Neuronal stem cell (in vitro differentiated cells): ENCODE data around the gene SMC4.

Experiments
- DNase-seq: peaks from one replicate; pipeline ENCODE4 v3.0.0-alpha.2; 2013; ENCODE audit warnings: low spot score
- H2AFZ ChIP-seq: one replicate; pipeline ENCODE4 v1.6.1; 2013; ENCODE audit warnings: mild to moderate bottlenecking, low read length, inconsistent platforms
- H2AK5ac ChIP-seq: 2 replicates; pipeline ENCODE4 v1.6.1; 2013; ENCODE audit warnings: low read depth, mild to moderate bottlenecking, inconsistent platforms, low read length, moderate library complexity, mixed read lengths
- H2BK120ac ChIP-seq: 2 replicates; pipeline ENCODE4 v1.6.1; 2013; ENCODE audit warnings: low read depth, mild to moderate bottlenecking, inconsistent platforms, low read length, moderate library complexity, mixed read lengths
- H2BK12ac ChIP-seq: one replicate; pipeline ENCODE4 v1.6.1; 2013; ENCODE audit warnings: low read length, inconsistent platforms
- H2BK15ac ChIP-seq: 2 replicates; pipeline ENCODE4 v1.6.1; 2013; ENCODE audit warnings: mild to moderate bottlenecking, low read length, inconsistent platforms, mixed read lengths
- H2BK5ac ChIP-seq: one replicate; pipeline ENCODE4 v1.6.1; 2013; ENCODE audit warnings: inconsistent platforms, mild to moderate bottlenecking, low read length, moderate library complexity
- H3K14ac ChIP-seq: one replicate; pipeline ENCODE4 v1.6.1; 2013; ENCODE audit warnings: low read length, inconsistent platforms
- H3K18ac ChIP-seq: 2 replicates; pipeline ENCODE4 v1.6.1; 2013; ENCODE audit warnings: low read length, inconsistent platforms
- H3K23ac ChIP-seq: 2 replicates; pipeline ENCODE4 v1.6.1; 2013; ENCODE audit warnings: low read depth, mild to moderate bottlenecking, mixed read lengths, low read length, inconsistent platforms; ENCODE audit not compliant: poor library complexity
- H3K27ac ChIP-seq: replicated peaks from 3 replicates; pipeline ENCODE4 v1.5.1; 2013; ENCODE audit warnings: low read length, inconsistent platforms
- H3K27me3 ChIP-seq, 3 experiments: 2 replicates each; pipeline ENCODE4 v1.6.1; 2013; ENCODE audit warnings: low read length in 3 of 3, mild to moderate bottlenecking in 2 of 3, inconsistent platforms in 1 of 3, low read depth in 1 of 3, mixed read lengths in 1 of 3, moderate library complexity in 1 of 3; ENCODE audit not compliant: control insufficient read depth in 3 of 3, insufficient read depth in 3 of 3
- H3K36me3 ChIP-seq, 2 donors: replicated peaks in 1 of 2; 2 replicates each; pipeline ENCODE4 v1.6.1; 2013; ENCODE audit warnings: low read length in 2 of 2; ENCODE audit not compliant: control insufficient read depth in 2 of 2, insufficient read depth in 2 of 2
- H3K4ac ChIP-seq: 2 replicates; pipeline ENCODE4 v1.6.1; 2013; ENCODE audit warnings: inconsistent platforms, mild to moderate bottlenecking, low read length, moderate library complexity
- H3K4me1 ChIP-seq, 2 donors: 1 replicate in 1 of 2; 2 replicates in 1 of 2; pipeline ENCODE4 v1.6.1; 2013; ENCODE audit warnings: low read length in 2 of 2, low read depth in 1 of 2; ENCODE audit not compliant: control insufficient read depth in 2 of 2, insufficient read depth in 1 of 2
- H3K4me2 ChIP-seq: one replicate; pipeline ENCODE4 v1.6.1; 2013; ENCODE audit warnings: mild to moderate bottlenecking, low read length, inconsistent platforms; ENCODE audit not compliant: insufficient read depth, poor library complexity, severe bottlenecking
- H3K4me3 ChIP-seq, 2 donors: 2 replicates each; pipeline ENCODE4 v1.5.1; 2013; ENCODE audit warnings: low read length in 2 of 2, mild to moderate bottlenecking in 2 of 2, inconsistent platforms in 1 of 2, moderate library complexity in 1 of 2
- H3K79me1 ChIP-seq: one replicate; pipeline ENCODE4 v1.6.1; 2013; ENCODE audit warnings: low read depth, mild to moderate bottlenecking, inconsistent platforms, low read length, moderate library complexity
- H3K9ac ChIP-seq: one replicate; pipeline ENCODE4 v1.6.1; 2013; ENCODE audit warnings: mild to moderate bottlenecking, low read depth, low read length, inconsistent platforms; ENCODE audit not compliant: poor library complexity
- H3K9me3 ChIP-seq, 2 donors: replicated peaks in 1 of 2; 2 replicates each; pipeline versions ENCODE3 to v1.6.1; 2013; ENCODE audit warnings: low read length in 2 of 2, mild to moderate bottlenecking in 2 of 2, inconsistent platforms in 1 of 2, low read depth in 1 of 2, mixed read lengths in 1 of 2, moderate library complexity in 1 of 2; ENCODE audit not compliant: control insufficient read depth in 2 of 2, insufficient read depth in 1 of 2
- H4K8ac ChIP-seq: one replicate; pipeline ENCODE4 v1.6.1; 2013; ENCODE audit warnings: low read depth, mild to moderate bottlenecking, inconsistent platforms, low read length, moderate library complexity
- H4K91ac ChIP-seq: one replicate; pipeline ENCODE4 v1.6.1; 2013; ENCODE audit warnings: low read length, low read depth, mild to moderate bottlenecking, inconsistent platforms; ENCODE audit not compliant: poor library complexity
- WGBS, 2 donors: extraction: QIAGEN DNeasy Blood & Tissue Kit; methylation state at CpG; one replicate each; pipeline ENCODE4 v1.1.7; 2013; ENCODE audit warnings: missing lambda C conversion rate in 2 of 2, mixed read lengths in 1 of 2; ENCODE audit not compliant: insufficient read length in 2 of 2, insufficient replicate concordance in 1 of 2; ENCODE audit errors: extremely low coverage in 2 of 2; 5-methylcytosine and 5-hydroxymethylcytosine counted together

SMC4 gene

GRCh38 chr3:160445854-160446253 is 46.4 kb downstream of the SMC4 start:
- H3K4ac ChIP-seq: no peak overlapping the region
- H3K18ac ChIP-seq: no peak overlapping the region
- peaks cover 0 to 2% of the 10 kb centered on the region in 2 donors for H3K9me3 ChIP-seq
- H3K4me2 ChIP-seq: no peak overlapping the region
- H3K27me3 ChIP-seq: peaks cover 0 to 27% (median 0%) of the 10 kb centered on the region in 3 experiments
- H3K4me1 ChIP-seq: peaks cover 0 to 8% of the 10 kb centered on the region in 2 donors
- H3K23ac ChIP-seq: no peak overlapping the region
- no peak for DNase-seq
- no peak overlapping the region for H2BK12ac ChIP-seq
- H2BK5ac ChIP-seq: no peak overlapping the region
- H3K4me3 ChIP-seq: no peak overlapping the region
- peaks cover 0 to 9% of the 10 kb centered on the region in 2 donors for H3K36me3 ChIP-seq
- no peak overlapping the region for H3K9ac ChIP-seq
- no peak overlapping the region for H2AK5ac ChIP-seq
- H4K8ac ChIP-seq: no peak overlapping the region
- no peak overlapping the region for H4K91ac ChIP-seq
- no CpG with 5 or more reads among the region's 1 CpG for WGBS, 2 donors
- no peak overlapping the region for H3K27ac ChIP-seq
- no peak overlapping the region for H3K14ac ChIP-seq
- peaks cover 2% of the 10 kb centered on the region for H3K79me1 ChIP-seq
- no peak overlapping the region for H2BK120ac ChIP-seq
- H2AFZ ChIP-seq: no peak overlapping the region
- H2BK15ac ChIP-seq: no peak overlapping the region

DNA sequence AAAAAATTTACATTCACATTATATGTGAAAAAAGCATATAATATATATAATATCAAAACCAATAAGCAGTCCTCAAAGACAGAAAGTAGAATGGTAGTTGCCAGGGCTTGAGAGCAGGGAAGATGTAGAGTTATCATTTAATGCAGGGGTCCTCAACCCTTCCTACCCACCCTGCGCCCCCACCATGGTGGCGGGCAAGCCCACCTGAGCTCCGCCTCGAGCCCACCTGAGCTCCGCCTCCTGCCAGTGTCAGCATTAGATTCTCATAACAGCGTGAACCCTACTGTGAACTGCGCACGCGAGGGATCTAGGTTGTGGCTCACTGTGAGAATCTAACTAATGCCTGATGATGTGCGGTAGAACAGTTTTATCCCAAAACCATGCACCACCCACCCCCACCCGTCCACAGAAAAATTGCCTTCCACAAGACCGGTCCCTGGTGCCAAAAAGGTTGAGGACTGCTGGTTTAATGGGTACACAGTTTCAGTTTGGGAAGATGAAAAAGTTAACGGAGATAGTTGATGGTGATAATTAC is 47.1 kb downstream of the SMC4 start:
- Histone ChIP-seq H3K36me3 (peaks cover 0 to 9% of the 10 kb centered on the region in 2 donors), H4K8ac (no peak overlapping the region), H2BK15ac (no peak overlapping the region), H3K18ac (no peak overlapping the region), H3K14ac (no peak overlapping the region), H3K27me3 (peaks cover 0 to 27% (median 0%) of the 10 kb centered on the region in 3 experiments), H2BK5ac (no peak overlapping the region), H2BK12ac (peak overlapping the region; percentile 19), H3K4me1 (peaks cover 0 to 8% of the 10 kb centered on the region in 2 donors), H3K9ac (no peak overlapping the region), H3K4me2 (peak overlapping the region; percentile 25), H2AFZ (no peak overlapping the region), H2AK5ac (no peak overlapping the region), H3K27ac (no peak overlapping the region), H3K9me3 (peaks cover 0 to 2% of the 10 kb centered on the region in 2 donors), H3K4ac (no peak overlapping the region), H3K79me1 (peaks cover 2% of the 10 kb centered on the region), H3K23ac (no peak overlapping the region), H2BK120ac (no peak overlapping the region), H3K4me3 (no peak overlapping the region), H4K91ac (no peak overlapping the region)
- WGBS, 2 donors: no CpG with 5 or more reads among the region's 13 CpGs
- no peak for DNase-seq

GRCh38 chr3:160447544-160447943 is 48.1 kb downstream of the SMC4 start:
- no peak overlapping the region for H3K14ac ChIP-seq
- peaks cover 0 to 27% (median 0%) of the 10 kb centered on the region in 3 experiments for H3K27me3 ChIP-seq
- H3K27ac ChIP-seq: no peak overlapping the region
- H2AFZ ChIP-seq: no peak overlapping the region
- no CpG with 5 or more reads among the region's 3 CpGs for WGBS, 2 donors
- no peak overlapping the region for H4K8ac ChIP-seq
- no peak overlapping the region for H2BK12ac ChIP-seq
- no peak overlapping the region for H3K23ac ChIP-seq
- H3K36me3 ChIP-seq: peaks cover 0 to 7% of the 10 kb centered on the region in 2 donors
- peaks cover 2% of the 10 kb centered on the region for H3K79me1 ChIP-seq
- peaks cover 0 to 8% of the 10 kb centered on the region in 2 donors for H3K4me1 ChIP-seq
- no peak overlapping the region for H3K4me3 ChIP-seq
- H2BK15ac ChIP-seq: no peak overlapping the region
- DNase-seq: no peak
- no peak overlapping the region for H2BK120ac ChIP-seq
- H3K4ac ChIP-seq: no peak overlapping the region
- no peak overlapping the region for H3K4me2 ChIP-seq
- H3K9me3 ChIP-seq: peaks cover 0 to 2% of the 10 kb centered on the region in 2 donors
- no peak overlapping the region for H2BK5ac ChIP-seq
- H2AK5ac ChIP-seq: no peak overlapping the region
- H4K91ac ChIP-seq: no peak overlapping the region
- no peak overlapping the region for H3K9ac ChIP-seq
- H3K18ac ChIP-seq: no peak overlapping the region

DNA sequence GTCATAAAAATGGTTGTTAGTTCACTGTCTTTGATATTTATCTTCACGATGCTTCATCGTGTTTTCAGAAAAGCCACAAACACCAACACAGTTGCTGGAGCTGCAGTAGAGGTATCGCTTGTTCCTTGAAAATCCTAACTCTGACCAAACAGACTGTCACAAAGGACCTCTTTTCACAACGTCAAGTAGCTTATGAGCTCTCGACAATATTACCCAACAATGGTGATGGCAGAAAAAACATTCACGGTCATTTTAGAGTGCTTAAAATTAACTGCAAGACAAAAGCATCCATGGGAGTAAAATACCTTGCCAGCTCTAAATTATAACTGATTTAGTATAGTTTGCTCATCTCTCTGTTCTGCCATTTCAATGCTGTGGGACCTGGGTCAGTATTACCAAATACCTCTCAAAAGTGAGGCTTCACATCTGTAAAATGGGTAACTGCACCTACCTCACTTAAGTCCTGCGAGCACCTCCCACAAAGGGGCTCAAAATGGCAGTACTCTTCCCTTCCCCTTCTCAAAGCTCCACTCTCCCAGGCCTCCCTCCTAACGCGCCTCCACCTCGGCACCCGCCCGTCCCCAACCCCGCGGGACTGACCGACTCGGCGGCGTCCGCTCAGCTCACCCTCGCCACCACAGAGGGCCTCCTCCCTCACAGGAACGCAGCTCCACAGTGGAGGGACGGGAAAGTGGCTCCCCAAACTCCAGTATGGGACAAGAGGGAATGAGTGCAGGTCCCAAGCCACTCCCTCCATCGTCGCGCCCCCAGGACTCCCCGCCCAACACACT is 49.6 kb downstream of the SMC4 start:
- Histone ChIP-seq H3K4me1 (peaks cover 0 to 8% of the 10 kb centered on the region in 2 donors), H2BK15ac (peak overlapping the region; percentile 25)
- DNase-seq: peak; percentile 14

More for the DNA sequence above, 49.6 kb downstream of the SMC4 start:
- Histone ChIP-seq H2BK5ac (peak overlapping the region; percentile 60), H3K9ac (peak overlapping the region; percentile 95), H3K36me3 (peaks cover 0 to 6% of the 10 kb centered on the region in 2 donors), H3K9me3 (no peaks in the 10 kb centered on the region), H2AFZ (peak overlapping the region; percentile 94), H3K27ac (peak overlapping the region; percentile 96), H3K14ac (peak overlapping the region; percentile 39), H3K18ac (peak overlapping the region; percentile 87), H2BK12ac (peak overlapping the region; percentile 63), H4K8ac (no peak overlapping the region), H4K91ac (peak overlapping the region; percentile 47), H3K4me3 (peak overlapping the region; percentile 53 to 97), H3K27me3 (peaks cover 0 to 30% (median 0%) of the 10 kb centered on the region in 3 experiments), H3K4me2 (peak overlapping the region; percentile 45), H2BK120ac (no peak overlapping the region), H2AK5ac (peak overlapping the region; percentile 48), H3K79me1 (peaks cover 3% of the 10 kb centered on the region), H3K4ac (no peak overlapping the region), H3K23ac (peak overlapping the region; percentile 82)
- WGBS, 2 donors: no CpG with 5 or more reads among the region's 26 CpGs
